HG03521 (cell line): ENCODE data around the gene ABHD8.

Experiments used
- ATAC-seq: cut with Tn5 transposase; IDR thresholded peaks from one replicate; pipeline ENCODE4 v1.9.1; 2021; ENCODE audit warnings: mild to moderate bottlenecking, moderate library complexity; ENCODE audit not compliant: unreplicated experiment

Gene ABHD8

GRCh38 chr19:17268754-17269153, 34.5 kb downstream of the ABHD8 start:
- no peak for ATAC-seq

- peak; percentile 87 for ATAC-seq
Measured at GRCh38 chr19:17266975-17267788, 36.0 kb downstream of the ABHD8 start, which contains the start of gene BABAM1. Gene BABAM1, plus strand, starts transcription at chr19:17267443. Its CDS starts 1,364 bp downstream, at chr19:17268807.

- ATAC-seq: no peak
Measured at GRCh38 chr19:17266589-17266974, 36.6 kb downstream of the ABHD8 start.

- no peak for ATAC-seq
Measured at GRCh38 chr19:17266026-17266425, 37.2 kb downstream of the ABHD8 start.

GRCh38 chr19:17264641-17264979, 38.6 kb downstream of the ABHD8 start, which contains the start of gene USHBP1:
Gene USHBP1, minus strand, starts transcription at chr19:17264745. Its CDS starts 446 bp downstream, at chr19:17264299.
- no peak for ATAC-seq

GRCh38 chr19:17263712-17264640, 39.2 kb downstream of the ABHD8 start:
- no peak for ATAC-seq

- no peak for ATAC-seq
Measured at GRCh38 chr19:17262557-17262956, 40.7 kb downstream of the ABHD8 start.

GRCh38 chr19:17260842-17261325, 42.3 kb downstream of the ABHD8 start:
- ATAC-seq: no peak

- no peak for ATAC-seq
Measured at GRCh38 chr19:17259934-17260333, 43.3 kb downstream of the ABHD8 start.

- no peak for ATAC-seq
Measured at GRCh38 chr19:17259118-17259780, 44.0 kb downstream of the ABHD8 start.

- no peak for ATAC-seq
Measured at GRCh38 chr19:17256130-17256529, 47.1 kb downstream of the ABHD8 start.

GRCh38 chr19:17255150-17255621, 48.0 kb downstream of the ABHD8 start:
- no peak for ATAC-seq

GRCh38 chr19:17254636-17255035, 48.6 kb downstream of the ABHD8 start:
- no peak for ATAC-seq

- no peak for ATAC-seq
Measured at GRCh38 chr19:17249887-17250548, 53.2 kb downstream of the ABHD8 start.

- ATAC-seq: no peak
Measured at GRCh38 chr19:17248011-17248776, 55.0 kb downstream of the ABHD8 start.

- ATAC-seq: no peak
Measured at GRCh38 chr19:17246681-17247425, 56.4 kb downstream of the ABHD8 start.

GRCh38 chr19:17245535-17245984, 57.7 kb downstream of the ABHD8 start, which contains the start of gene NR2F6:
Gene NR2F6, minus strand, starts transcription at chr19:17245919. Its CDS starts 699 bp downstream, at chr19:17245220.
- peak; percentile 9 for ATAC-seq
